ENCODE data around the gene RBM43. TPM values are rescaled to one million over a fixed set of nuclear protein-coding genes. Genes with fewer than 3 reads are reported as not detected.
"Not testable (repeated sequence)": the region's sequence is repeated elsewhere in the genome, so short reads cannot be mapped to it uniquely, and the experiment has no call there.

RBM43 gene
- polyA plus RNA-seq, 1 donor (not counting 4 experiments of a cell fraction or from before 2014, with no cell fraction given): 2.7 TPM

- dilution Hi-C loops (cut with MboI; ENCODE audit: extremely low pct_ligation_motif_present, low sequenced_read_pairs): not testable (repeated sequence)
These were observed 28.4 kb downstream of the RBM43 start for GRCh38 chr2:151233288-151233687.

DNA sequence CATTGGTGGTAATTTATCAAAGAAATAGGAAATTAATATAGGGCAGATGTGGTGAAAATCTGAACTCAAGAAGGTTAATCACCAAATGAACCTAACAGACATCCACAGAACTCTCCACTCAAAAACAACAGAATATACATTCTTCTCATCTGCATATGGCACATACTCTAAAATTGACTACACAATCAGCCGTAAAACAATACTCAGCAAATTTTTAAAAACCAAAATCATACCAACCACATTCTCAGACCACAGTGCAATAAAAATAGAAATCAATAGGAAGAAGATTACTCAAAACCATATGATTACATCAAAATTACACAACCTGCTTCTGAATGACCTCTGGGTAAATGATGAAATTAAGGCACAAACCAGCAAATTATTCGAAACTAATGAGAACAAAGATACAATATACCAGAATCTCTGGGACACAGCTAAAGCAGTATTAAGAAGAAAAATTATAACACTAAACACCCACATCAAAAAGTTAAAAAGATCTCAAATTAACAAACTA is 31.0 kb downstream of the RBM43 start:
- Histone ChIP-seq H2AFZ (ENCODE audit: control insufficient read depth, low read length) (no peak overlapping the region), H3K27me3 (ENCODE audit: control insufficient read depth, extremely low read depth, insufficient read depth, low read length) (no peaks in the 10 kb centered on the region), H4K20me1 (ENCODE audit: control insufficient read depth, extremely low read depth, insufficient read depth, low read length) (no peaks in the 10 kb centered on the region), H3K27ac (ENCODE audit: control insufficient read depth, insufficient read depth, low read length) (no peak overlapping the region), H3K9ac (ENCODE audit: control insufficient read depth, extremely low read depth, insufficient read depth, low read length) (no peak overlapping the region), H3K9me1 (ENCODE audit: control insufficient read depth, extremely low read depth, insufficient read depth, low read length) (no peaks in the 10 kb centered on the region), H3K79me2 (ENCODE audit: control insufficient read depth, insufficient read depth, low read length) (no peaks in the 10 kb centered on the region), H3K9me3 (ENCODE audit: control insufficient read depth, low read depth, low read length) (no peaks in the 10 kb centered on the region), H3K36me3 (ENCODE audit: control insufficient read depth in 2 of 2, extremely low read depth in 1 of 2, insufficient read depth in 2 of 2, low read length in 2 of 2) (no peaks in the 10 kb centered on the region), H3K4me2 (ENCODE audit: control insufficient read depth, extremely low read depth, insufficient read depth, low read depth, low read length) (no peak overlapping the region), H3K4me1 (ENCODE audit: control insufficient read depth, extremely low read depth, insufficient read depth, low read length) (no peaks in the 10 kb centered on the region), H3K4me3 (ENCODE audit: control insufficient read depth in 2 of 3, extremely low read depth in 1 of 3, insufficient read depth in 2 of 3, low read depth in 1 of 3, low read length in 3 of 3) (no peak overlapping the region)
- dilution Hi-C loops (cut with MboI; ENCODE audit: extremely low pct_ligation_motif_present, low sequenced_read_pairs): no loop called here
- DNase-seq (ENCODE audit: low read depth, low spot score) (no peak), FAIRE-seq (no peak)
- no peak for TF ChIP-seq EZH2 (IDR thresholded peaks at IDR 0.05; ENCODE audit: low read length)
- TF ChIP-seq, protein P1, sequence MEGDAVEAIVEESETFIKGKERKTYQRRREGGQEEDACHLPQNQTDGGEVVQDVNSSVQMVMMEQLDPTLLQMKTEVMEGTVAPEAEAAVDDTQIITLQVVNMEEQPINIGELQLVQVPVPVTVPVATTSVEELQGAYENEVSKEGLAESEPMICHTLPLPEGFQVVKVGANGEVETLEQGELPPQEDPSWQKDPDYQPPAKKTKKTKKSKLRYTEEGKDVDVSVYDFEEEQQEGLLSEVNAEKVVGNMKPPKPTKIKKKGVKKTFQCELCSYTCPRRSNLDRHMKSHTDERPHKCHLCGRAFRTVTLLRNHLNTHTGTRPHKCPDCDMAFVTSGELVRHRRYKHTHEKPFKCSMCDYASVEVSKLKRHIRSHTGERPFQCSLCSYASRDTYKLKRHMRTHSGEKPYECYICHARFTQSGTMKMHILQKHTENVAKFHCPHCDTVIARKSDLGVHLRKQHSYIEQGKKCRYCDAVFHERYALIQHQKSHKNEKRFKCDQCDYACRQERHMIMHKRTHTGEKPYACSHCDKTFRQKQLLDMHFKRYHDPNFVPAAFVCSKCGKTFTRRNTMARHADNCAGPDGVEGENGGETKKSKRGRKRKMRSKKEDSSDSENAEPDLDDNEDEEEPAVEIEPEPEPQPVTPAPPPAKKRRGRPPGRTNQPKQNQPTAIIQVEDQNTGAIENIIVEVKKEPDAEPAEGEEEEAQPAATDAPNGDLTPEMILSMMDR (optimal IDR thresholded peaks at IDR 0.05 in 1 of 3, IDR thresholded peaks at IDR 0.05 in 1 of 3, conservative IDR thresholded peaks at IDR 0.05 in 1 of 3; ENCODE audit: extremely low read depth in 1 of 3, insufficient read depth in 2 of 3, low read length in 3 of 3): no peak

More at GRCh38 chr2:151233288-151233687, 28.4 kb downstream of the RBM43 start:
- not testable (repeated sequence) for H3K4me1 ChIP-seq (ENCODE audit: control insufficient read depth, extremely low read depth, insufficient read depth, low read length); H3K36me3 ChIP-seq (ENCODE audit: control insufficient read depth in 2 of 2, extremely low read depth in 1 of 2, insufficient read depth in 2 of 2, low read length in 2 of 2); H3K79me2 ChIP-seq (ENCODE audit: control insufficient read depth, insufficient read depth, low read length); H3K4me3 ChIP-seq (ENCODE audit: control insufficient read depth in 2 of 3, extremely low read depth in 1 of 3, insufficient read depth in 2 of 3, low read depth in 1 of 3, low read length in 3 of 3); H3K9me3 ChIP-seq (ENCODE audit: control insufficient read depth, low read depth, low read length); H3K27me3 ChIP-seq (ENCODE audit: control insufficient read depth, extremely low read depth, insufficient read depth, low read length); FAIRE-seq; DNase-seq (ENCODE audit: low read depth, low spot score); H3K27ac ChIP-seq (ENCODE audit: control insufficient read depth, insufficient read depth, low read length); H4K20me1 ChIP-seq (ENCODE audit: control insufficient read depth, extremely low read depth, insufficient read depth, low read length); H3K9me1 ChIP-seq (ENCODE audit: control insufficient read depth, extremely low read depth, insufficient read depth, low read length); H3K9ac ChIP-seq (ENCODE audit: control insufficient read depth, extremely low read depth, insufficient read depth, low read length); H3K4me2 ChIP-seq (ENCODE audit: control insufficient read depth, extremely low read depth, insufficient read depth, low read depth, low read length); H2AFZ ChIP-seq (ENCODE audit: control insufficient read depth, low read length)
